CD4-positive, CD25-positive, alpha-beta regulatory T cell (primary cell): ENCODE measurements around the gene B4GALNT3. TPM values are rescaled to one million over a fixed set of nuclear protein-coding genes. Genes with fewer than 3 reads are reported as not detected.

ENCODE experiments used
- ATAC-seq, 2 donors: fragments of 150-1000 bp; cut with Tn5 transposase; one replicate each; pipeline ENCODE4 v1.10.0; 2021; ENCODE audit warnings: low read depth in 2 of 2, moderate number of reproducible peaks in 2 of 2, moderate library complexity in 1 of 2
- DNase-seq, 3 donors: peaks; one replicate each; pipeline versions ENCODE4 v3.0.0 to v3.0.0-alpha.2; 2012 to 2022; ENCODE audit warnings: mixed read lengths in 1 of 3
- H3K27ac ChIP-seq: one replicate; pipeline ENCODE4 v1.7.0; 2013; ENCODE audit warnings: mild to moderate bottlenecking, low read length; ENCODE audit not compliant: insufficient read depth, poor library complexity, severe bottlenecking
- H3K27me3 ChIP-seq: one replicate; pipeline ENCODE4 v1.7.0; 2013; ENCODE audit warnings: low read length; ENCODE audit not compliant: control insufficient read depth, insufficient read depth
- H3K36me3 ChIP-seq: one replicate; pipeline ENCODE4 v1.7.0; 2013; ENCODE audit warnings: mild to moderate bottlenecking, low read length, moderate library complexity; ENCODE audit not compliant: control insufficient read depth, insufficient read depth
- H3K4me1 ChIP-seq: 2 replicates; pipeline ENCODE4 v1.7.0; 2013; ENCODE audit warnings: mild to moderate bottlenecking, low read length; ENCODE audit not compliant: insufficient read depth, control insufficient read depth, poor library complexity, severe bottlenecking
- H3K4me3 ChIP-seq: one replicate; pipeline ENCODE4 v1.7.0; 2013; ENCODE audit warnings: low read depth, mild to moderate bottlenecking, low read length, moderate library complexity
- H3K9me3 ChIP-seq, 2 experiments: 1 replicate in 1 of 2; 2 replicates in 1 of 2; pipeline ENCODE4 v1.7.0; 2013; ENCODE audit warnings: low read length in 2 of 2, mild to moderate bottlenecking in 1 of 2, moderate library complexity in 1 of 2; ENCODE audit not compliant: control insufficient read depth in 2 of 2
- H3K27ac Mint-ChIP-seq, 3 donors: one replicate each; pipeline ENCODE4 v1.8.0; 2020 to 2022; ENCODE audit warnings: mild to moderate bottlenecking in 3 of 3, mixed read lengths in 3 of 3, moderate library complexity in 2 of 3
- H3K27me3 Mint-ChIP-seq: one replicate; pipeline ENCODE4 v1.8.0; 2022; ENCODE audit warnings: mild to moderate bottlenecking, mixed read lengths
- H3K36me3 Mint-ChIP-seq: one replicate; pipeline ENCODE4 v1.8.0; 2020; ENCODE audit warnings: mixed read lengths
- H3K4me1 Mint-ChIP-seq, 4 donors: one replicate each; pipeline ENCODE4 v1.8.0; 2020 to 2022; ENCODE audit warnings: mixed read lengths in 4 of 4, mild to moderate bottlenecking in 1 of 4
- H3K4me3 Mint-ChIP-seq, 4 donors: one replicate each; pipeline ENCODE4 v1.8.0; 2020 to 2022; ENCODE audit warnings: mild to moderate bottlenecking in 4 of 4, mixed read lengths in 4 of 4, moderate library complexity in 3 of 4
- H3K9me3 Mint-ChIP-seq, 7 donors: one replicate each; pipeline ENCODE4 v1.8.0; 2020 to 2022; ENCODE audit warnings: mixed read lengths in 7 of 7, mild to moderate bottlenecking in 3 of 7, moderate library complexity in 2 of 7
- polyA plus RNA-seq, 4 donors: library from polyadenylated mRNA; unstranded; fragments of 300-500 nt; fragmentation: Illumina TruSeq; gene quantifications; one replicate each; pipeline ENCODE4 v1.2.3, GENCODE V29; 2021
- total RNA-seq: library from RNA; stranded (reverse); gene quantifications from one replicate; pipeline ENCODE4 v1.2.3, GENCODE V29; 2022

The B4GALNT3 gene
- total and polyA plus RNA-seq, 5 donors from 2014 or later, result 0.06 to 2.1 (median 1.0) TPM

- H3K36me3 Mint-ChIP-seq, result peaks cover 21% of the 10 kb centered on the region
- peak overlapping the region in 1 of 4 donors; percentile 70 for H3K4me3 Mint-ChIP-seq
- H3K4me1 ChIP-seq, result peaks cover 34% of the 10 kb centered on the region
- no peak overlapping the region for H3K4me3 ChIP-seq
- no peaks in the 10 kb centered on the region for H3K36me3 ChIP-seq
- no peaks in the 10 kb centered on the region for H3K27me3 ChIP-seq
- H3K4me1 Mint-ChIP-seq, result peaks cover 9 to 58% (median 28%) of the 10 kb centered on the region in 4 donors
- DNase-seq, result no peak
- peaks cover under 1% of the 10 kb centered on the region for H3K27me3 Mint-ChIP-seq
- H3K9me3 Mint-ChIP-seq, result no peaks in the 10 kb centered on the region
- H3K9me3 ChIP-seq, result no peaks in the 10 kb centered on the region
- peak overlapping the region in 2 of 3 donors; percentile 63 to 69 for H3K27ac Mint-ChIP-seq
- H3K27ac ChIP-seq, result no peak overlapping the region
- ATAC-seq, result no peak
These were observed 98.8 kb downstream of the B4GALNT3 start for GRCh38 chr12:558580-558979.

GRCh38 chr12:559208-559905 lies 99.6 kb downstream of the B4GALNT3 start:
- H3K9me3 ChIP-seq, result no peaks in the 10 kb centered on the region
- no peak overlapping the region for H3K4me3 ChIP-seq
- H3K27ac Mint-ChIP-seq, result peak overlapping the region in 2 of 3 donors; percentile 63 to 69
- peaks cover 34% of the 10 kb centered on the region for H3K4me1 ChIP-seq
- H3K27ac ChIP-seq, result no peak overlapping the region
- no peaks in the 10 kb centered on the region for H3K27me3 ChIP-seq
- H3K4me1 Mint-ChIP-seq, result peaks cover 11 to 58% (median 32%) of the 10 kb centered on the region in 4 donors
- H3K36me3 Mint-ChIP-seq, result peaks cover 21% of the 10 kb centered on the region
- no peaks in the 10 kb centered on the region for H3K27me3 Mint-ChIP-seq
- no peak for DNase-seq
- no peaks in the 10 kb centered on the region for H3K9me3 Mint-ChIP-seq
- H3K36me3 ChIP-seq, result no peaks in the 10 kb centered on the region
- H3K4me3 Mint-ChIP-seq, result peak overlapping the region in 1 of 4 donors; percentile 70
- ATAC-seq, result no peak

GRCh38 chr12:559906-560455 lies 100.2 kb downstream of the B4GALNT3 start:
- ATAC-seq, result no peak
- peak overlapping the region in 1 of 4 donors; percentile 53 for H3K4me3 Mint-ChIP-seq

GRCh38 chr12:560691-561390 lies 101.1 kb downstream of the B4GALNT3 start:
- Mint-ChIP-seq H3K27me3 (no peaks in the 10 kb centered on the region), H3K4me3 (no peak overlapping the region)
- ATAC-seq, result no peak

More at GRCh38 chr12:559906-560455, 100.2 kb downstream of the B4GALNT3 start:
- Histone ChIP-seq H3K4me3 (no peak overlapping the region), H3K36me3 (no peaks in the 10 kb centered on the region), H3K27ac (no peak overlapping the region), H3K9me3 (no peaks in the 10 kb centered on the region), H3K27me3 (no peaks in the 10 kb centered on the region), H3K4me1 (peaks cover 35% of the 10 kb centered on the region)
- DNase-seq, result no peak
- Mint-ChIP-seq H3K4me1 (peaks cover 11 to 63% (median 35%) of the 10 kb centered on the region in 4 donors), H3K27me3 (no peaks in the 10 kb centered on the region), H3K36me3 (peaks cover 21% of the 10 kb centered on the region), H3K27ac (peak overlapping the region in 1 of 3 donors; percentile 32), H3K9me3 (no peaks in the 10 kb centered on the region)

GRCh38 chr12:561391-561705 lies 101.6 kb downstream of the B4GALNT3 start:
- Histone ChIP-seq H3K27ac (no peak overlapping the region), H3K9me3 (no peaks in the 10 kb centered on the region), H3K36me3 (no peaks in the 10 kb centered on the region), H3K4me1 (peaks cover 47% of the 10 kb centered on the region), H3K4me3 (no peak overlapping the region), H3K27me3 (no peaks in the 10 kb centered on the region)
- no peak overlapping the region for H3K4me3 Mint-ChIP-seq
- peaks cover 30% of the 10 kb centered on the region for H3K36me3 Mint-ChIP-seq
- peaks cover 11 to 66% (median 43%) of the 10 kb centered on the region in 4 donors for H3K4me1 Mint-ChIP-seq
- ATAC-seq, result no peak
- DNase-seq, result no peak
- H3K9me3 Mint-ChIP-seq, result no peaks in the 10 kb centered on the region
- peak overlapping the region in 2 of 3 donors; percentile 65 to 92 for H3K27ac Mint-ChIP-seq
- no peaks in the 10 kb centered on the region for H3K27me3 Mint-ChIP-seq

More at GRCh38 chr12:560691-561390, 101.1 kb downstream of the B4GALNT3 start:
- Histone ChIP-seq H3K4me1 (peaks cover 43% of the 10 kb centered on the region), H3K27ac (no peak overlapping the region), H3K36me3 (no peaks in the 10 kb centered on the region), H3K9me3 (no peaks in the 10 kb centered on the region), H3K4me3 (no peak overlapping the region), H3K27me3 (no peaks in the 10 kb centered on the region)
- Mint-ChIP-seq H3K9me3 (no peaks in the 10 kb centered on the region), H3K4me1 (peaks cover 11 to 66% (median 38%) of the 10 kb centered on the region in 4 donors), H3K36me3 (peaks cover 26% of the 10 kb centered on the region), H3K27ac (peak overlapping the region in 2 of 3 donors; percentile 65 to 92)
- DNase-seq, result peak in 1 of 3 donors; percentile 17

- Histone ChIP-seq H3K4me1 (peaks cover 49% of the 10 kb centered on the region), H3K4me3 (no peak overlapping the region), H3K27ac (peak overlapping the region; percentile 70), H3K27me3 (no peaks in the 10 kb centered on the region), H3K36me3 (no peaks in the 10 kb centered on the region), H3K9me3 (no peaks in the 10 kb centered on the region)
- peak overlapping the region; percentile 85 to 92 (median 91) for H3K27ac Mint-ChIP-seq
- H3K4me1 Mint-ChIP-seq, result peaks cover 14 to 69% (median 50%) of the 10 kb centered on the region in 4 donors
- H3K9me3 Mint-ChIP-seq, result no peaks in the 10 kb centered on the region
- H3K27me3 Mint-ChIP-seq, result no peaks in the 10 kb centered on the region
- no peak for ATAC-seq
- no peak for DNase-seq
- peaks cover 31% of the 10 kb centered on the region for H3K36me3 Mint-ChIP-seq
- peak overlapping the region; percentile 10 to 88 (median 66) for H3K4me3 Mint-ChIP-seq
These were observed 102.3 kb downstream of the B4GALNT3 start for GRCh38 chr12:561908-562593.

- peaks cover 19 to 74% (median 54%) of the 10 kb centered on the region in 4 donors for H3K4me1 Mint-ChIP-seq
- Histone ChIP-seq H3K27me3 (no peaks in the 10 kb centered on the region), H3K9me3 (no peaks in the 10 kb centered on the region), H3K4me1 (peaks cover 49% of the 10 kb centered on the region), H3K36me3 (no peaks in the 10 kb centered on the region), H3K4me3 (no peak overlapping the region), H3K27ac (peak overlapping the region; percentile 70)
- H3K27me3 Mint-ChIP-seq, result no peaks in the 10 kb centered on the region
- peak overlapping the region; percentile 91 to 99 (median 92) for H3K27ac Mint-ChIP-seq
- H3K36me3 Mint-ChIP-seq, result peaks cover 30% of the 10 kb centered on the region
- peak overlapping the region; percentile 80 to 88 (median 86) for H3K4me3 Mint-ChIP-seq
- DNase-seq, result peak in 1 of 3 donors; percentile 23
- no peaks in the 10 kb centered on the region for H3K9me3 Mint-ChIP-seq
- no peak for ATAC-seq
These were observed 102.9 kb downstream of the B4GALNT3 start for GRCh38 chr12:562634-563033.
